ENCODE measurements around the gene APLNR. TPM values are rescaled to one million over a fixed set of nuclear protein-coding genes. Genes with fewer than 3 reads are reported as not detected.
A peak's percentile ranks its signal among the peaks of the same experiment; 100 is the strongest.

The APLNR gene
- total and polyA plus RNA-seq, 2 of the 4 experiments (the other 2 are of a cell fraction) = not detected

- H3K9me1 ChIP-seq (ENCODE audit: insufficient read depth, low read length) = peaks cover 14% of the 10 kb centered on the region
- peak overlapping the region; percentile 93 for H3K27ac ChIP-seq (ENCODE audit: insufficient read depth, low read length)
- peak overlapping the region; percentile 93 for H2BK5ac ChIP-seq (ENCODE audit: low read depth, low read length, poor library complexity, severe bottlenecking)
- in situ Hi-C loops (cut with MboI; ENCODE audit: low sequenced_read_pairs) (no loop called here), dilution Hi-C loops (cut with HindIII; ENCODE audit: low sequenced_read_pairs, unreplicated experiment) (no loop called here), intact Hi-C loops (cut with micrococcal nuclease) (no loop called here)
- H3K4me2 ChIP-seq (ENCODE audit: low read depth, low read length) = peak overlapping the region; percentile 32; the same call in 1 of the 2 replicates
- H3K79me1 ChIP-seq (ENCODE audit: low read depth in 1 of 2, low read length in 2 of 2) = no peaks in the 10 kb centered on the region
- H3K4ac ChIP-seq (ENCODE audit: low read depth, low read length) = peak overlapping the region; percentile 97
- H4K5ac ChIP-seq (ENCODE audit: low read depth, low read length) = peak overlapping the region; percentile 96
- H3K4me1 ChIP-seq (ENCODE audit: control insufficient read depth, insufficient read depth, low read length) = peaks cover 29% of the 10 kb centered on the region
- peak overlapping the region; percentile 98 for H2BK120ac ChIP-seq (ENCODE audit: low read depth, low read length)
- no peaks in the 10 kb centered on the region for H4K20me1 ChIP-seq (ENCODE audit: insufficient read depth, low read length)
- peak overlapping the region; percentile 97; the same call in 1 of the 2 replicates for H3K56ac ChIP-seq (ENCODE audit: extremely low read depth, insufficient read depth, low read length)
- TF ChIP-seq FOS (IDR thresholded peaks at IDR 0.05; ENCODE audit: low read depth, low read length) (no peak), POLR2A (IDR thresholded peaks at IDR 0.05; ENCODE audit: low read depth, low read length) (no peak), BHLHE40 (IDR thresholded peaks at IDR 0.05; ENCODE audit: low read depth, low read length) (no peak), MXI1 (IDR thresholded peaks at IDR 0.05; ENCODE audit: borderline replicate concordance, low read depth, low read length) (no peak), MAFK (IDR thresholded peaks at IDR 0.05; ENCODE audit: low read depth, low read length) (no peak), NFE2L2 (IDR thresholded peaks at IDR 0.05; ENCODE audit: low read depth, low read length) (no peak), RFX5 (IDR thresholded peaks at IDR 0.05; ENCODE audit: low read depth, low read length) (no peak), RAD21 (IDR thresholded peaks at IDR 0.05; ENCODE audit: low read length) (no peak), CHD1 (IDR thresholded peaks at IDR 0.05; ENCODE audit: low read depth, low read length) (no peak), SMC3 (IDR thresholded peaks at IDR 0.05; ENCODE audit: low read depth, low read length) (no peak), CEBPB (IDR thresholded peaks at IDR 0.05; ENCODE audit: low read depth, low read length) (no peak)
- DNase-seq = peak; percentile 77
- peak overlapping the region; percentile 74 for H3K23ac ChIP-seq (ENCODE audit: low read depth, low read length)
- ChIA-PET CTCF (interaction anchor here (0.6 to 1.9 kb wide), 3 partner anchors 10 to 1546 kb away, joined by 3 to 5 read pairs (median 5); no protein-coding TSS in a partner anchor), POLR2A (ENCODE audit: unreplicated experiment) (interaction anchor here (0.7 kb wide), 1 partner anchor 314 kb away, joined by 3 read pairs; no protein-coding TSS in a partner anchor)
- H4K8ac ChIP-seq (ENCODE audit: low read depth in 2 of 2, low read length in 2 of 2) = peak overlapping the region; percentile 83 to 85; a peak in 3 of 4 replicates
- ATAC-seq (ENCODE audit: low read depth) = no peak
- H3K36me3 ChIP-seq (ENCODE audit: control insufficient read depth, insufficient read depth, low read length) = no peaks in the 10 kb centered on the region
- H3K18ac ChIP-seq (ENCODE audit: low read depth, low read length) = peak overlapping the region; percentile 91
- H2BK15ac ChIP-seq (ENCODE audit: low read depth, low read length) = peak overlapping the region; percentile 88; the same call in 2 of the 3 replicates
- no peak overlapping the region for H3K9ac ChIP-seq (ENCODE audit: low read depth, low read length)
- peak overlapping the region; percentile 85 for H3K14ac ChIP-seq (replicated peaks; ENCODE audit: low read depth, low read length)
- no peak overlapping the region for H3K4me3 ChIP-seq (ENCODE audit: insufficient read depth, low read depth, low read length)
- BruUV-seq (replicated peaks) = no TSS peak
- peak overlapping the region; percentile 99 for H2BK20ac ChIP-seq (ENCODE audit: low read depth, low read length)
- peak overlapping the region; percentile 97 for H4K91ac ChIP-seq (ENCODE audit: insufficient read depth, low read depth, low read length)
- H2AK5ac ChIP-seq (ENCODE audit: low read depth, low read length) = peak overlapping the region; percentile 84
- WGBS, 2 experiments (ENCODE audit: extremely low coverage in 2 of 2, insufficient read length in 1 of 2) = 89% methylated on average over 3 of the region's 5 CpGs; no CpG with 5 or more reads in 1 of the 2 experiments
- H2AK9ac ChIP-seq (replicated peaks; ENCODE audit: low read depth, low read length, poor library complexity) = peak overlapping the region; percentile 4
- no peak overlapping the region for H2AFZ ChIP-seq (replicated peaks; ENCODE audit: low read length, poor library complexity)
- no peaks in the 10 kb centered on the region for H3K27me3 ChIP-seq (ENCODE audit: control insufficient read depth, insufficient read depth, low read length)
- H3K9me3 ChIP-seq (ENCODE audit: control insufficient read depth, insufficient read depth, low read length) = peaks cover 2% of the 10 kb centered on the region; the same call in 1 of the 2 replicates
Observed at GRCh38 chr11:57279116-57279515, 42.1 kb upstream of the APLNR start.

Data from IMR-90 (cell line).